ENCODE results near the gene MYO1E.
"Not testable (repeated sequence)": the region's sequence is repeated elsewhere in the genome, so short reads cannot be mapped to it uniquely, and the experiment has no call there.

MYO1E gene

GRCh38 chr15:59158701-59159034, 214.0 kb downstream of the MYO1E start:
- DNase-seq, result no peak

DNA sequence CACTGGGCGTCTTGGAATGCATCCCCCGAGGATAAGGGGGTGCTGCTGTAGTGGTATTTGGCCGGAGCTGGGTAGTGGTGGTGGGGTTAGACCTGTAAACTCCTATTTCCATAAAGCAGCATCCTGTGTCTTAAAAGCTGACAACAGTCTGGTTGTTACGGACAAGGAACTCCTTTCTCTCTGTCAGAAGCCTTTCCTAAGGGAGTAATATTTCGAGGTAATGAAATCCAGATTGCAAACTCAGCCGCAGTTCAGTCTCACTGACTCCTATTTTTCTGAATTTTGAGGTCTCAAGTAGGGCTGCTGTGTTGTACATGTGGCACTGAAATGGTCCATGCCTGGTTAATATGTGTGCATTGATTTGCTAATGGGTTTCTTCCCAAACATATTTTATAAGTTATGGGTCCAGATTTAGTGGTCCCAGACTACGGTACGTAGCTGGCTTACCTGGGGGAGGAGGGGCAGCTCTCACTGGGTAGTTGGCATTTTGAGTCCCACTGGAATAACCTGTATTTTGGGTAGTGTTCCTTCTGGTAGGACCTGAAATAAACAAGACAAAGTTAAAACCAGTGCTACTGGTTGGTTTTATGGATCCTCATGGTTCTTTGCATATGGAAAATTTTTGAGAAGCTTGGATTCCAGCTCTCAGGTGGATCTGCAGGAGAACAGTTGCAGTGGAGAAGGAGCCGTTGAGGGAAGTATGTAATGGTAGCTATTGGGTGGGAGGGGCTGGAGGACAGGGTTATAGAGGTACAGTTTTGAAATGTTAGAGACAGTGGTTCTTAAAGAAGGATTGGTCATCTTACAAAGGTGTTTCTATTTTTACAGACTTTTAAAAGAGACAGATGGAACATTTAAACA, 214.6 kb downstream of the MYO1E start:
- no peak for DNase-seq

DNA sequence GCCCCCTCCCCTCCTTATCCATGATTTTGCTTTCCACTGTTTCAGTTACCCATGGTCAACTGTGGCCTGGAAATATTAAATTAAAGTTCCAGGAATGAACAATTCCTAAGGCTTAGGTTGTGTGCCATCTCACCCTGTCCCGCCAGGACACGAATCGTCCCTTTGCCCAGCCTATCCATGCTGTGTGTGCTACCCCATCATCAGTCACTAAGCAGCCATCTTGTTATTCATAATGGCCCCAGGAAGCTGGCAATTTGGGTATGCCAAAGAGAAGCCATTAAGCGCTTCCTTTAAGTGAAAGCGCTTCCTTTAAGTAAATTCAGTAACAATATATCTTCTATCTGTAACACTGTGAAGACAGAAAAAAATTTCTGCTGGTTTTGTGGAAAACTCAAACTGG, 215.3 kb downstream of the MYO1E start:
- DNase-seq, result no peak

DNA sequence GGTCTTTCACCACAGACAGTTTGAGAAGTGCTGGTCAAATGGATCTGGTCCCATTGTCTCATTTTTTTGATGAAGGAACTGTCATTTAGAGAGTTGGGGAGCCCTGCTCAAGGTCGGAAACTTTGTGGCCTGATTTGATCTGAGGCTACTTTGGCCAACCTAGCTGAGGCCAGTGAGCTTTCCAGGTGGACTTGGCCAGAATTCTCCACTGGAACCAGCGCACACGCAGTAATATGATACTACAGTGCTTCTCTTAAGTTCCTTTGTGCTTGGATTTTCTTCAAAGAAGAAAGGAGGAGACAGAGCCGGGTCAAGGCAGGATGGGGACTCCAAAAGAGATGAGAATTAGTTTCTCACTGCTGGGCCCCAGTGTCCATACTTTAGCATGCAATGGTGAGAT, 217.2 kb downstream of the MYO1E start:
- DNase-seq, result no peak

DNA sequence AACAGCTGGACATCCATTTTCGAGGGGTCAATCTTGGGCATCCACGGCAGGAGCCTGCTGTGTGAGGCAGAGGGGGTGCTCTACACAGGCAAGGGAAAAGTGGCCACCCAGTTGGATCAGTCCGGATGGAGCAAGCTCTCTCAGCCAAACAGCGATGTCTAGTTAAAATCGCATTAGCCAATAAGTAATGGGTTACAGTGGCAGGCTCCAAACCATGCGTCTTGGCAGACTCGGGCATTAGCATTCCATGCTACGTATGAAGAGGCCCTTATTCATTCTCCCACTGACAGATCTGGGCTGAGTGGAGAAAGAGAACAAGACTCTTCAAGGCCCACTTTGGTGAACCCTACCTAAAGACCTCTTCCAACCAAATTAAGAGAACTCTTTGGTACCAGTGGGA, 218.4 kb downstream of the MYO1E start:
- no peak for DNase-seq

GRCh38 chr15:59153466-59153865, 219.2 kb downstream of the MYO1E start:
- DNase-seq, result no peak

- no peak for DNase-seq
These were observed 219.8 kb downstream of the MYO1E start for GRCh38 chr15:59152694-59153450.

GRCh38 chr15:59150185-59150584, 222.5 kb downstream of the MYO1E start:
- DNase-seq, result no peak

- no peak for DNase-seq
These were observed 224.4 kb downstream of the MYO1E start for GRCh38 chr15:59148153-59148833.

- DNase-seq, result no peak
These were observed 225.0 kb downstream of the MYO1E start for GRCh38 chr15:59147666-59148065.

DNA sequence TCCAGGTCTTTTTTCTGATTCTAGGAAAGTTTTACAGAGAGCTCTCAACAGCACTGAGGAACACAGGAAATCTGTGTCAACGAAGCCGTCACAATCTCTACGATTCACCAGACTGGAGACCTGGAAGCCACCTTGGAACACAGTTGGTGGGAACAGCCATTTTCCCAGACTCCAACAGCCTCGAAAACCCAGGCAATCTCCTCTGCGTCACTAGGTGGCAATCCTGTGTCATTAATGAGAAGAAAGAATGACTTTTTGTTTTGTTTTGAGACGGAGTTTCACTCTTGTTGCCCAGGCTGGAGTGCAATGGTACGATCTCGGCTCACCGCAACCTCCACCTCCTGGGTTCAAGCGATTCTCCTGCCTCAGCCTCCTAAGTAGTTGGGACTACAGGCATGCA, 228.1 kb downstream of the MYO1E start:
- not testable (repeated sequence) for DNase-seq

DNA sequence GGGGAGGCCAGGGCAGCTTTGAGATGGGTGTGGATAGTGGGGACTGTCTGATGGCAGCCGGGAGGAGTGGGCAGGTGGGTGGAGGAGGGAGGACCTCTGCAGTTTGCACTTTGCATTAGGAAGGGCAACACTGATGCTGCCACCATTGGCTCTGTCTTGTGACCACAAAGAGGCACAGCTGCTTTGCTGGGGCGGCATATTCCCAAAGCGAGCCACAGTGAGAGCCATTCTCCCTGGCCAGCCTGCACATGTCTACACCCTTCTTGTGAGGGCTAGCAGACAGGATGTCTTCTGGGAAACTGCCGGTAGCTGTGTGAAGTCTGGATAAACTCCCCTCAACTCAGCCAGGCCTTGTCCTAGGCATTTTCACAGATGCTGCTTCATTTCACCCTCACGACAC, 229.4 kb downstream of the MYO1E start:
- DNase-seq, result no peak

GRCh38 chr15:59140422-59141226, 232.0 kb downstream of the MYO1E start:
- DNase-seq, result no peak

- DNase-seq, result peak; percentile 48
These were observed 234.4 kb downstream of the MYO1E start for GRCh38 chr15:59138243-59138642.

DNA sequence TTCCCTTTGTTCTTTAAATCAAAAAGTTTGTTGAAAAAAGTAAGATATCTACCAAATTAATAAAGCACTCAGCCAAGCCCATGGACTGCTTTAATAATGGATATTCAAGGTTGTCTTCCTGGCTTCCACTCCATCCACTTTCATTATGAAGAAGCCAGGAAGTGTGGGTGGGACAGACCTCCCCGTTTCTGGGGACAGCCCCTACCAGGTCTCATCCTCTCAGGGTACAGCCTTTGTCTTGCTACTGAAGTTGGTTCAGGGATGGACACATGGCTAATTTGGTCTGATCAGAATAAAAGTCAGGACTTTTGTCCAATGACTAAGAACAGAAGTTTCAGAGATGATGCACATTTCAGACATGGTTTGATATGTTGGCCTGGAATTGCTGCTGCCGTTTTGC, 235.1 kb downstream of the MYO1E start:
- DNase-seq, result peak; percentile 17

DNA sequence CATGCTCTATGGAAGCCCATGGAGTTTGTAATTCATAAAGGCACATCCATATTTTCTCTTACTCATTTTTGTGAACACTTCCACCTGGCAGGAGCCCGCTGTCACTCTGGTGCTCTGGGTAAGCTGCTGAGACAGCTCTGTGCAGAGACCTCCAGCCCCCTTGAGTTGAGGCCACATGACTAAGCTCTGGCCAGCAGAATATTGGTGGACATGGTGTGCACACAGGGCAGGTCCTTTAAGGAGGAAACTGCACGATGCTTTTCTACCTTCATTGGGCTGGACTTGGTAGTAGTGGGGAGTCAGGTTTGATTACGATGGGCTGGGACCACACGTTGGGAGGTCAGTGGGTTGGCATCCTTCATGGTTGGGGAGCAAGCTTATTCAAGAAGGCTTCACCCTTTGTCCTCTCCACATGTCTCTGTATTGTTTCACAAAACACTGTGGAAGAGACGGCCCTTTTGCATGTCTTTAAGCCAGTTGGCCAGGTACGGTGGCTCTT, 238.7 kb downstream of the MYO1E start:
- no peak for DNase-seq

DNA sequence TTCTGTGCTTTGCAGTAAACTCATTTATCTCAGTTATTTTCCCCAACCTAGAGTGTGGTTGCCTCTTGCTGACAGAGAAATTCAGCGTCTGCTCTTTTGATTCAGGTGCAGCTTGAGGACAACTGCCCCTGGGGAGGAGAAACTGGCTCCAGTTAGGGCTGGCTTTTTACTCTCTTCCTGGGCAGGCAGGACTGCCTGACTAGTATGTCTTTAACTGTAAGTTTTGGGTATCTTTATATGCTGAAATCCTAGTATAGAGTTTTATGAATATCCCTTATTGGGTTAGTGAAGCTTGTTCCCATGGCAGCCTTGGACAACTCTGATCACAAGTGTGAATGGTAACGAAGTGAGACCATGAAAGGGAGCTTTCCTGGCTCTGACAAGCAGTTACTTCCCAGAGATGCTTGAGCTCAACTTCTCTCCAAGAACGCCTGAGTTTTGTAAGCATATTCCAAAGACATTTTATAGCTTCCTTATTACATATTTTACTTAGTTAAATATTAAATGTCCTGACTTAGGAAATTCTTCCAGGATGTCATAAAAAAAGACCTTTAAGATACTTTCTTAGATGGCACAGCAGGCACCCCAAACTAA, 240.6 kb downstream of the MYO1E start:
- no peak for DNase-seq

- DNase-seq, result no peak
These were observed 241.2 kb downstream of the MYO1E start for GRCh38 chr15:59131456-59131855.

DNA sequence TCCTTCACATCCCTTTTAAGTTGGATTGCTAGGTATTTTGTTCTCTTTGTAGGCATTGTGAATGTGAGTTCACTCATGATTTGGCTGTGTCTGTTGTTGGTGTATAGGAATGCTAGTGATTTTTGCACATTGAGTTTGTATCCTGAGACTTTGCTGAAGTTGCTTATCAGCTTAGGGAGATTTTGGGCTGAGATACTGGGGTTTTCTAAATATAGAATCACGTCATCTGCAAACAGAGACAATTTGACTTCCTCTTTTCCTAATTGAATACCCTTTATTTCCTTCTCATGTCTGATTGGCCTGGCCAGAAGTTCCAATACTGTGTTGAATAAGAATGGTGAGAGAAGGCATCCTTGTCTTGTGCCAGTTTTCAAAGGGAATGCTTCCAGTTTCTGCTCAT, 245.4 kb downstream of the MYO1E start:
- DNase-seq, result peak; percentile 16

GRCh38 chr15:59125683-59126082, 247.0 kb downstream of the MYO1E start:
- DNase-seq, result not testable (repeated sequence)

DNA sequence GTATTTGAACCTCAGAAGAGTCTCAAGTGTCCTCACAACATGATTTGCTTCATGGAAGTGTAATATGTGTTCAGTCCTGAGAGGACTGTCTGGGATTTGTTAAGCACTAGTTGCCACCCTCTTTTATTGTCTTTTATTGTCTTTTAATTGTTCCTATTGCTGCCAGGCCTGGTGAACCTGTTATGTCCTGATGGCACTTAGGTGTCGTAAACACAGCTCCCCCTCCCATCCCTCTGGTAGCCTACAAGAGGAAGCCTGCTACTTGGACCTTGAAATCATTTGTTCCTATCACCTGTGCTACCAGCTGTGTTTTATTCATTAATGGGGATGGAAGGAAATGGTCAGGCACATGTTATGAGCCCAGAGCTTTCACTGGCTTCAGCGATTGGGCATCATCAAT, 248.4 kb downstream of the MYO1E start:
- no peak for DNase-seq

DNA sequence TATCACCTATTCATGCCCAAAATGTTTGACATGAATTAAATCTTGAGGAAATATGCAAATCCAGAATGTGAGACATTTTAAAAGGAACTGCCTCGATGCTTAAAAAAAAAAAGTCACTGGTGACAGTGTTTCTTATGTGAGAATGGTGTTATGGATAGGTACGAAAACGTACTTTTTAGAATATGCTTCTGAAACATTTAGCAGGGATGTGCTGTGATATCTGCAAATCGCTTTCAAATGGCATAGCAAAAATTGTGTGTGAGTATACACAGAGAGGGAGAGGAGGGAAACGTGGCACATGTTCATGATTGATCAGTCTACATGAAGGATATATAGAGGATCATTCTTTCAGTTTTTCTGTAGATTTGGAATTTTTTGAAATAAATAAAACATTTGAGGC, 251.7 kb downstream of the MYO1E start:
- DNase-seq, result no peak
